Esophagus (tissue), 2 donors: ENCODE data around the gene SPDYE1. TPM values are rescaled to one million over a fixed set of nuclear protein-coding genes. Genes with fewer than 3 reads are reported as not detected.
"Not testable (repeated sequence)": the region's sequence is repeated elsewhere in the genome, so short reads cannot be mapped to it uniquely, and the experiment has no call there.

ENCODE experiments used
- H3K27ac ChIP-seq, 2 donors: one replicate each; pipeline ENCODE4 v1.5.1; 2013; ENCODE audit warnings: low read depth in 2 of 2, mild to moderate bottlenecking in 2 of 2, inconsistent platforms in 1 of 2, low read length in 1 of 2, moderate library complexity in 1 of 2
- H3K27me3 ChIP-seq, 2 donors: one replicate each; pipeline ENCODE4 v1.6.1; 2013; ENCODE audit warnings: low read length in 2 of 2, control low read depth in 1 of 2, mild to moderate bottlenecking in 1 of 2; ENCODE audit not compliant: insufficient read depth in 2 of 2, control insufficient read depth in 1 of 2
- H3K36me3 ChIP-seq, 2 donors: one replicate each; pipeline ENCODE4 v1.6.1; 2013; ENCODE audit warnings: low read length in 1 of 2; ENCODE audit not compliant: control insufficient read depth in 2 of 2, insufficient read depth in 2 of 2
- H3K4me1 ChIP-seq, 2 donors: one replicate each; pipeline ENCODE4 v1.6.1; 2013; ENCODE audit warnings: low read length in 1 of 2; ENCODE audit not compliant: control insufficient read depth in 2 of 2, insufficient read depth in 2 of 2
- H3K4me3 ChIP-seq, 2 donors: one replicate each; pipeline ENCODE4 v1.5.1; 2013; ENCODE audit warnings: low read length in 2 of 2, mild to moderate bottlenecking in 2 of 2, low read depth in 1 of 2, moderate library complexity in 1 of 2
- H3K9me3 ChIP-seq, 2 donors: one replicate each; pipeline ENCODE4 v1.6.1; 2013; ENCODE audit warnings: mild to moderate bottlenecking in 2 of 2, low read depth in 1 of 2, low read length in 1 of 2, moderate library complexity in 1 of 2; ENCODE audit not compliant: control insufficient read depth in 2 of 2, insufficient read depth in 1 of 2
- WGBS, 2 donors: extraction: QIAGEN DNeasy Blood & Tissue Kit; methylation state at CpG; one replicate each; pipeline ENCODE4 v1.1.7; 2013; 5-methylcytosine and 5-hydroxymethylcytosine counted together
- polyA plus RNA-seq, 2 donors: library from polyadenylated mRNA; stranded (reverse); fragments of 200-250 nt; gene quantifications; one replicate each; pipeline ENCODE4 v1.2.3, GENCODE V29; 2013
- donor health status: healthy with polysubstance abuse.
- donor health status: Bipolar disorder and iron deficiency.

Gene SPDYE1
- polyA plus RNA-seq, result under 1 TPM in 1 of 2 donors, not detected in 1; 0.01 TPM

DNA sequence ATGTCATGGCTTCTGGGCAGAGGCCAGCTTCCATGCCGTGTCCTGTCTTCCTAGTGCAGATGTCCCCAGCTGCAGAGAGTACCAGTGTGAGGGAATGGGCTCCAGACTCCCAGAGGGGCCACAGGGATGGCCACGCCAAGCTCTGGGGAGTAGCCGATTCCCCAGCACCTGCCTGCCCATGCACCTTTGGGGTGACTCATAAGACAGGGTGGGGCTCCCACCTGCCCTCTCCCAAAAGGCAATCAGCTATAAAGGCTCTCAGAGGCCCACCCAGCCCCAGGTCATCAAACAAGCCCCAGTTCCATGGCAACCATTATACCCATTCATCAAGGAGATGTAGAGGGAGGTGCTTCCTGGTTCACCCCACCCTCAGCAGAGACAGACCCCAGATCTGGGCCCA lies at the start of gene SPDYE1:
Gene SPDYE1 (plus strand): TSS at position 366 of the 400 bp plus-strand sequence. CDS start 2,053 bp downstream, outside the sequence.
- H3K4me1 ChIP-seq, H3K9me3 ChIP-seq, H3K4me3 ChIP-seq, H3K27me3 ChIP-seq, H3K36me3 ChIP-seq: not testable (repeated sequence)
- H3K27ac ChIP-seq, result peak within 1 kb of the TSS in 1 of 2 donors; percentile 31
- WGBS, 2 donors, result 73 to 100% methylated on average over 1 to 3 of the region's 3 CpGs

- Histone ChIP-seq H3K4me1 (no peaks in the 10 kb centered on the region), H3K36me3 (peaks cover 2 to 32% of the 10 kb centered on the region in 2 donors), H3K4me3 (no peak overlapping the region), H3K27ac (no peak overlapping the region), H3K9me3 (no peaks in the 10 kb centered on the region), H3K27me3 (no peaks in the 10 kb centered on the region)
- WGBS, 2 donors, result 89 to 91% methylated on average over 3 of the region's 3 CpGs
Measured at GRCh38 chr7:43952028-43952427, 45.7 kb upstream of the SPDYE1 start.

- H3K4me3 ChIP-seq, result no peak overlapping the region
- H3K27me3 ChIP-seq, result no peaks in the 10 kb centered on the region
- H3K9me3 ChIP-seq, result no peaks in the 10 kb centered on the region
- H3K36me3 ChIP-seq, result peaks cover 2 to 32% of the 10 kb centered on the region in 2 donors
- H3K4me1 ChIP-seq, result no peaks in the 10 kb centered on the region
- 96 to 97% methylated on average over 5 of the region's 5 CpGs for WGBS, 2 donors
- no peak overlapping the region for H3K27ac ChIP-seq
Measured at GRCh38 chr7:43953071-43953470, 44.6 kb upstream of the SPDYE1 start.

GRCh38 chr7:43954524-43955228 lies 43.0 kb upstream of the SPDYE1 start:
- 62 to 73% methylated on average over 3 of the region's 3 CpGs for WGBS, 2 donors
- H3K27ac ChIP-seq, result no peak overlapping the region
- H3K4me3 ChIP-seq, result no peak overlapping the region
- no peaks in the 10 kb centered on the region for H3K4me1 ChIP-seq
- H3K9me3 ChIP-seq, result no peaks in the 10 kb centered on the region
- no peaks in the 10 kb centered on the region for H3K27me3 ChIP-seq
- peaks cover 0 to 28% of the 10 kb centered on the region in 2 donors for H3K36me3 ChIP-seq

DNA sequence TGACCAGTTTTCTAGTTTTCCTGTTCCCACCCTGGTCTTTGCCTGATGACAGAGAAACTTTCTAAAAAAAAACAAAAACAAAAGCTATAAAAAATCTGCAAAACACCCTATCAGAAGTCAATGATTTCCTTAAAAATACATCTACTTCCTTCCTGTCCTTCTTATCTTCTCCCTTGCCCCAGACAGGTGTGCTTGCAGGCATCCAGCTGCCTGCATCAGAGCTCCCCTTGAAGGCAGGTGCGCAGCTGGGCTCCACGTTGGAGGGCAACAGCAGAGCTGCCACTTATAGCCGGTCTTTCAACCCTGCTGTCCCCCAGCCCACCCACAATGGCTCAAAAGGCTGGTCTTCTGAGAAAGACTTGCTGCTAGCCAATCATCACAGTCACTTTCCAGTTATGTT lies 41.7 kb upstream of the SPDYE1 start:
- H3K4me3 ChIP-seq, result no peak overlapping the region
- no peak overlapping the region for H3K27ac ChIP-seq
- H3K4me1 ChIP-seq, result no peaks in the 10 kb centered on the region
- H3K27me3 ChIP-seq, result no peaks in the 10 kb centered on the region
- H3K36me3 ChIP-seq, result peaks cover 4 to 20% of the 10 kb centered on the region in 2 donors
- 59 to 74% methylated on average over 3 of the region's 3 CpGs for WGBS, 2 donors
- H3K9me3 ChIP-seq, result no peaks in the 10 kb centered on the region

DNA sequence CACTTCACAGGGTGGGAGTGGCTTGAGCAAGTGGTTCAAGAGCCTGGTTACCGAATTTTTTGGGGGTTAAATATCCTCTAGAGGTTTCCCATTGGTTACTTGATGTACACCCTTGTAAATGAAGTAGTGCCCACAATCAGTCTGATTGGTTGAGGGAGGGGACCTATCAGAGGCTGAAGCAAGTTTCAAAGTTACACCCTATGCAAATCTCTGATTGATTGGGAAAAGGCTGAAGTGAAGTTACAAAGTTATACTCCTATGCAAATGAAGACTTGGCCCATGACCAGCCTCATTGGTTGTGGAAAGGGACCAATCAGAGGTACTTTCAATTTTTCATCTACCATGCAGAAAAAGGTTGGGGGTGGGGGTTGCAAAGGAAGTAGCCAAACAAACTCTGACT lies 36.8 kb upstream of the SPDYE1 start:
- H3K4me1 ChIP-seq, result no peaks in the 10 kb centered on the region
- WGBS, 2 donors, result 25 to 31% methylated on average over 1 of the region's 1 CpG
- H3K36me3 ChIP-seq, result peaks cover 3 to 4% of the 10 kb centered on the region in 2 donors
- no peaks in the 10 kb centered on the region for H3K9me3 ChIP-seq
- H3K27ac ChIP-seq, result no peak overlapping the region
- no peaks in the 10 kb centered on the region for H3K27me3 ChIP-seq
- H3K4me3 ChIP-seq, result no peak overlapping the region

DNA sequence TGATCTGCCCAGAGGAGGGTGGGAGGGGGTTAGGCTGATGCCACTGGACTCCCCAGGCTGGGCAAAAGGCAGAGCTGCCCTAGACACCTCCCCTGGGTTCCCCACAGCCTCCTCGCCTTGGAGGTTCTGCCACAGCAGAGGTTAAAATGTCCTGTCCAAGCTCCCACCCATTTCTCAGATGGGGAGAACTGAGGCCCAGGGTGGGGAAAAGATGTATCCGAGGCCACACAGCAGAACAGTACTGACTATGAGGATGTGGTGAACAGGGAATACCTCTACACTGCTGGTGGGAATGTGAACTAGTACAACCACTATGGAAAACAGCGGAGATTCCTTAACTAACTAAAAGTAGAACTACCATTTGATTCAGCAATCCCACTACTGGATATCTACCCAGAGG lies 31.3 kb upstream of the SPDYE1 start:
- not testable (repeated sequence) for H3K9me3 ChIP-seq, H3K4me1 ChIP-seq, H3K27me3 ChIP-seq, H3K27ac ChIP-seq, H3K36me3 ChIP-seq, H3K4me3 ChIP-seq
- WGBS, 2 donors, result 93 to 95% methylated on average over 3 of the region's 3 CpGs

DNA sequence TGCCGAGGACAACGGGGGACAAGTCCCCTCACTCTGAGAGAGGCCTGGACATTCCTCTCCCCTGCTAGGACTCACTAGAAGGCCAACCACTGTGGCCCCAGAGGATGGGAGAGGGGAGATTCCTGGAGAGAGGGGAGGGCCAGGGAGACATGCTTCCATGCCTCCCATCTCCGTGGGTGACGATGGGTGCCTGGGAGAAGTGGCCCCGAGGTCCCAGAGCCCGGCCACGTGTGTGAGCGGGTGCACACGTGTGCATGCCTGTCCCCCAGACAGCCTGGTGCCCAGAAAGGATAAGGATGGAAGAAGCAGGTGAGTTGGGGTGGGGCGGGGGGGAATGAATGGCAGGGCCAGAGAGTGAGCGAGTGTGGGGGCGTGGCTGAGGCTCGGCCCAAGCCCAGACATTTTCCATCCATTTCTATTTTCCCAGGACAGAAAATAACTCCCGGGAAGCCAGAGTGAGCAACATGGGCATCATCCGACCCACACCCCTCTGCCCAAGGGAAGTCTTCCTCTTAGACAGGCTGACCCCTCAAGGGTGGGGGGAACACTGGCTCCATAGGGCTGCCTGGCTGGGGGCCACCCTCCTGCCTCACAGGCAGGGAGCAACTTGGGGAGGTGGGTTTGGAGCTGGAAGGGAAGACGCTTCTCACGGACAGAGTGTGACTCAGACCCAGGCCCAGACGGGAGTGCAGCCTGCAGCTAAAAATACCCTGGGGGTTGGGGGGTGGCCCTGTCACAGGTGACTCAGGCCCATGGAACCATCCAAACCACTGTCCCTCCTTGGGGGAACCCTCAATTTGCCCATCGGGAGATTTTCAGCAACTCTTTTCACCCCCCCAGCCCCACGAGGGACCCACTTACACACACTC lies 29.3 kb upstream of the SPDYE1 start:
- H3K36me3 ChIP-seq, H3K9me3 ChIP-seq, H3K27me3 ChIP-seq, H3K4me1 ChIP-seq, H3K27ac ChIP-seq, H3K4me3 ChIP-seq: not testable (repeated sequence)
- WGBS, 2 donors, result 77 to 86% methylated on average over 12 to 17 of the region's 20 CpGs

DNA sequence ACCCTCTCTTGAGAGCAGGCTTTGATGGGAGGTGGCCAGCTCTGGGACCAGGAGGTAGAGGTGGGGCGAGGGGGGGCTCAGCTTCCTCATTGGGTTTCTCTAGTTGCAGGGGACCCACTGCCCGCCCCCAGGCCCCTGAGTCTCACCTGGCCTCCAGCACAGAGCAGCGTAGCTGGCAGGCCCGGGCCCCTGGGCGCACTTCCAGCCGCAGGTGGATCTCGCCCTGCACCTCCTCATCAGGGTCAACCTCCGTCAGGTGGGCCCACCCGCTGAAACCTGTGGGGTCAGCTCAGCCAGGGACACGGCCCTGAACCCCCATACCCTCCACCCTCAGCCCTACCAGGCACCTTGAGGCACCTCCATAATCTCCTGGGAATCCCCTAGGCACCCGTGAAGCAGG lies 28.1 kb upstream of the SPDYE1 start:
- H3K4me3 ChIP-seq, H3K36me3 ChIP-seq, H3K4me1 ChIP-seq, H3K27ac ChIP-seq, H3K27me3 ChIP-seq, H3K9me3 ChIP-seq: not testable (repeated sequence)
- WGBS, 2 donors, result 96 to 97% methylated on average over 9 to 11 of the region's 11 CpGs
